ENCODE data around the gene C19orf25.
A peak's percentile ranks its signal among the peaks of the same experiment; 100 is the strongest.

C19orf25 gene

DNA sequence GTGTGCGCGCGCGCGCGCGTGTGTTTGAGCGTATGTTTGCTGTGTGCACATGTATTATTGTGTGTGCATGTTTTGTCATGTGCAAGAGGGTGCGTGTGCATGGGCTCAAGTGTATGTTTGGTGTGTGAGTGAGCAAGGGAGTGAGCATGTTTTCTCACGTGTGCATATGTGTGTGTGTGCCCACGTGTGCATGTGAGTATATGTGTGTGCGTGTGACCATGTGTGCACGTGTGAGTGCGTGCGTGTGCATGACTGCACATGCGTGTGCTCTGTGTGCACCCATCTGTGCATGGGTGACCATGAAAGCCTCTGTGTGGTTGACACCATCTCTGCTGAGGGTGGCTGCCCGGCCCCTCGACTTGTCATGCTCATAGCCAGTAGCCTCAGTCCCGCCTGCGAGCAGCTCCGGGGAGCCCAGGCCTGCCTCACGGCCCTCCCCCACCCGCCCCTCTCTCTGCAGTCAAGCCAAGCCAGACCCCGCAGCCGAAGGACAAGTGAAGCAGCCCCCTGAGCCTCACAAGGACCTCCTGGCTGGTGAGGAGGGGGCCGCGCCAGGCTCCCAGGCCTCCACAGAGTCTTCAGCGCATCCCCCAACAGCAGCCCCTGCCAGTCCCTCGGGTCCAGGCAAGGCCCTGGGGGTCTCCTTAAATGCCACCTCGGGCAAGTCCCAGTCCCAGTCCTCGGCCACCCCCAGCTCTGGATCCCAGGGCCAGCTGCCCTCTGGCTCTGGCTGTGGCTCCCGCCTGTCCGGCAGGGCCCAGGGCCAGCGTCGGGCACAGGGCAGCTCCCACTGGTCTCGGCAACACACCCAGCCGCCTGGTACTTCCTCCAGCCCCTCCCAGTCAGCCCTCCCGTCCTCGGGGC lies 17.9 kb upstream of the C19orf25 start:
- DNase-seq (ENCODE audit: low read depth) = no peak

DNA sequence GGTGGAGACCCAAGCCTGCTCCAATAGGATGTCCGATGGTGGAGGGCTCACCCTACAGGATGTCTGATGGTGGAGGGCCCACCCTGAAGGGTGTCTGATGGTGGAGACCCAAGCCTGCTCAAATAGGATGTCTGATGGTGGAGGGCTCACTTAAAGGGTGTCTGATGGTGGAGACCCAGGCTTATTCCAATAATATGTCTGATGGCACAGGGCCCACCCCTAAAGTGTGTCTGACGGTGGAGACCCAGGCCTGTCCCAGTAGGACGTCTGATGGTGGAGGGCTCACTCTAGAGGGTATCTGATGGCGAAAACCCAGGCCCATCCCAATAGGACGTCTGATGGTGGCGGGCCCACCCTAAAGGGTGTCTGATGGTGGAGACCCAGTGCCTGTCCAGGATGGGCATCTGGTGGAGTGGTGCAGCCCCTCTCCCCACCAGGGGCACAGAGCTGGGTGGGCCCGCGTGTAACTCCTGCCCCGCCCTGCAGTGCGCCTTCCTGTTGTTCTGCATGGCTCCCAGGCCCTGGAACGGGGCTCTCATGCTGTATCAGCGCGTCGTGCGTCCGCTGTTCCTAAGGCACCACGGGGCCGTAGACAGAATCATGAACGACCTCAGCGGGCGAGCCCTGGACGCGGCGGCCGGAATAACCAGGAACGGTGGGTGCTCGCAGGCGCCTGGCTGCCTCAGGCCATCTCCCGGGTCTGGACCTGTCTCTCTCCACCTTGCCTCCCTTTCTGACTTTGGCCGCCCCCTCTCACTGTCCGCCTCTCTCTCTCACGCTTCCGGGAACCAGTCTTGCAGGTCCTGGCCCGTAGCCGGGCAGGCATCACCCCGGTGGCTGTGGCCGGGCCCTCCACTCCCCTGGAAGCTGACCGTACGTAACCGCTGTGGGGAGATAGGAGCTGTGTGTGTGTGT lies 17.0 kb upstream of the C19orf25 start:
- DNase-seq (ENCODE audit: low read depth) = no peak

DNA sequence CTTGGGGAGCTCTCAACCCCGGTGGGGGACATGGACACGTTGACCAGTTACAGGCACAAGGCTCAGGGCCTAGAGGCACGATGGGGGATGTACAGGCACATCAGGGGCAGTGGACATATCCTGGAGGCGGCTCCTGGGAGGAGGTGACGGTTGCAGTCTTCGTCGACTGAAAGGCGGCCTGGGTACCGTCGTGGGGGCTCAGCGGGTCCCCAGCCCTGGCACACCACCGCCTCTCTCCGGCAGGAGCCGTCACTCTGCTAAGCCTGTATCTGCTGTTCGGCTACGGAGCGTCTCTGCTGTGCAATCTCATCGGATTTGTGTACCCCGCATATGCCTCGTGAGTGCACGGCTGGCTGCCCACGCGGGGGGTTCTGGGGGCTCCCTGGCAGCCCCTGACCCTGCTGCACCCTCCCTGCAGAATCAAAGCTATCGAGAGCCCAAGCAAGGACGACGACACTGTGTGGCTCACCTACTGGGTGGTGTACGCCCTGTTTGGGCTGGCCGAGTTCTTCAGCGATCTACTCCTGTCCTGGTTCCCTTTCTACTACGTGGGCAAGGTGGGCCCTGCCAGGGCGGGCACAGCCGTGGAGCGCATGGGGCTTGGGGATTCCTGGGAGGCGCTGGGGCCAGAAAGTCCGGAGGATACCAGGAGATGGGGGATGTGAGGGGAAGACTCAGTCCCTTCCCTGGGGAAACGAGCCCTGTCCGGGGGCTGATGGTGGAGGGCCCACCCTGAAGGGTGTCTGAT lies 16.2 kb upstream of the C19orf25 start:
- DNase-seq (ENCODE audit: low read depth) = no peak

DNA sequence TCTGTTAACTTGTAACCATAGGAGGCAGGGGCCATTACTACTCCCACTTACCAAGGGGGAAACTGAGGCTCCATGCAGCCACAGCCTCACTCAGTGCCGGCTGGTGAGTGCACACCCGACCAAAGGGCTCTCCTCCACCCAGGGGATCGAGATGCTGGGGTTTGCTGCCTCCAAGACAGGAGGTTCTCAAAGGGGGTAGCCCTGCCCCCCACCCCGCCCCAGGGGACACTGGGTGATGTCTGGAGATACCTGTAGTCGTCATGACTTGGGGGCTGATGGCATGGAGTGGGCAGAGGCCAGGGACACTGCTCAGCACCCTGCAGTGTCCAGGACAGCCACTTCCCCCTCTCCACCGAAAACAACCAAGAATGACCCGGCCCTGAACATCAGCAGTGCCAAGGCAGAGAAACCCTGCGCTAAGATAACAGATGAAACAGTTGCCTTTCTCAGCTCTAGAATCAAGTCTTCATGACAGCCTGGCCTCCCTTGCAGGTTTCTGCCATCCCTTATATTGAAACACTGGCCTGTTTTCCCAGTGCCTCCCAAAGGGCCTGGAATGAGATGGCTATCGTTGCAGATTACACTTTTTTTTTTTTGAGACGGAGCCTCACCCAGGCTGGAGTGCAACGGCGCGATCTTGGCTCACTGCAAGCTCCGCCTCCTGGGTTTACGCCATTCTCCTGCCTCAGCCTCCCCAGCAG lies 15.2 kb upstream of the C19orf25 start:
- no peak for DNase-seq (ENCODE audit: low read depth)

DNA sequence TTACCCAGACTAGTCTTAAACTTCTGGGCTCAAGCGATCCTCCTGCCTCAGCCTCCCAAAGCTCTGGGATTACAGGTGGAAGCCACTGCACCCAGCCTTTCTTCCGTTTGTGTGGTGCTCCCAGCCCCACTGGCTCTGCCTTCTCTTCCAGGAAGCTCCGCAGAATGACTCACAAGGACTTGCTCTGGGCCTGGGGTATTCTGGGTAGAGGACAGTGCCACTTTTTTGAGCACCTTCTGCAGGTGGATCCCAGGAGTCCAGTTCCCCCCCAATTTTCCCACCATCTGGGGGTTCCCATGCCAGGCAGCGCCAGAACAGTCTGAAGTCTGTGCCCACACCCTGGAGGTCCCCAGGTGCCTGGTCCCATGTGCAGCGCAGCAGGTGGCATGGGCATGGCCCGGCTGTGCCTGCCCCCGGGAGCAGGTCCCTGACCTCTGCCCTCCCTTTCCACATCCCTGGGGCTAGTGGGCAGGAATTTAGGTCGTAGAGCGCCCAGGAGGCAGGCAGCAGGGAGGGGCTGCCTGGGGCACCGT lies 13.5 kb upstream of the C19orf25 start:
- DNase-seq (ENCODE audit: low read depth) = no peak

DNA sequence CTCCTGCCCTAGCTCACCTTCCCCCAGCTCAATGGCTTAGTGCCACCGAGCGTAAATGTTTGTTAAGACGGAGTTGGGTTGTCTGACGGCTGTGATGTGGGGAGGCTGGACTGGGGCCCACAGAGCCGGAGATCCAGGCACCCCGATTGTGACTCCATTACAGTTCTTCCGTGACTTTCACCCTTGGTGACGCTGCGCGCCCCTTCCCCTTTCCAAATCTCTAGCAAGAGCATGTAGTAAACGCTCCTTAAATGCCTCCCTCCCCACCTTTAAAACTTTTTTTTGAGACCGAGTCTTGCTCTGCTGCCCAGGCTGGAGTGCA lies 12.8 kb upstream of the C19orf25 start:
- no peak for DNase-seq (ENCODE audit: low read depth)

DNA sequence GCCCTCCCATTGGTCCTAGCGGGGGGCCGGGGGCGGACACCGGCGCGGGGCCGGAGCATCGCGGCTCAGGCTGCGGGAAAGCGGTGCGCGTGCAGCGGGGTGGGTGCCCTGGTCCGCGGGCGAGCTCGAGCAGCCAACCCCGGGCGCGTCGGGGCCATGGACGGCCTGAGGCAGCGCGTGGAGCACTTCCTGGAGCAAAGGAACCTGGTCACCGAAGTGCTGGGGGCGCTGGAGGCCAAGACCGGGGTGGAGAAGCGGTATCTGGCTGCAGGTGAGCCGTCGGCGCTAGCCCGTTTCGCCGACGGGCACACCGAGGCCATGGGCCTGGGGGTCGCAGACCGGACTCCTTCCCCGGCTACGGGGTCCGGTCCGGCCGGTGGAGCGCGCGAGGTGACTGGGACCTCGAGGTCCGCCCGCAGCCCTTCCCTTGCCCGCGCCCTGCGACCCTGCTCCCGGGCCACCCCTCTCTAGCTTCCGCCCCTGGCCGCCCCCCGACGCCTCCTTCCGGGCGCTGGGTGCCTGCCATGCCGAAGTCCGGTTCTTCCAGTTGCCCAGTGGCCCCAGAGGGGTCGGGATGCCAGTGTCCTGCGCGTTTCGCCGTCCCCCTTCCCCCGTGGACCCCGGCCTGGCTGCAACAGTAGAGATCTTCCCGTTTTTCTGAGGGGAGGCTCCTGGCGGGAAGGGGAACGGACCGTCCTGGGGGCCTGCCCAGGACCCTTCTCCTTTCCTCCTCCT lies 12.3 kb upstream of the C19orf25 start, which contains the start of gene REEP6:
TSS of gene REEP6 (plus strand) at position 68 of the 735 bp plus-strand sequence. CDS start at position 157, 89 bp downstream.
- no peak for DNase-seq (ENCODE audit: low read depth)

DNA sequence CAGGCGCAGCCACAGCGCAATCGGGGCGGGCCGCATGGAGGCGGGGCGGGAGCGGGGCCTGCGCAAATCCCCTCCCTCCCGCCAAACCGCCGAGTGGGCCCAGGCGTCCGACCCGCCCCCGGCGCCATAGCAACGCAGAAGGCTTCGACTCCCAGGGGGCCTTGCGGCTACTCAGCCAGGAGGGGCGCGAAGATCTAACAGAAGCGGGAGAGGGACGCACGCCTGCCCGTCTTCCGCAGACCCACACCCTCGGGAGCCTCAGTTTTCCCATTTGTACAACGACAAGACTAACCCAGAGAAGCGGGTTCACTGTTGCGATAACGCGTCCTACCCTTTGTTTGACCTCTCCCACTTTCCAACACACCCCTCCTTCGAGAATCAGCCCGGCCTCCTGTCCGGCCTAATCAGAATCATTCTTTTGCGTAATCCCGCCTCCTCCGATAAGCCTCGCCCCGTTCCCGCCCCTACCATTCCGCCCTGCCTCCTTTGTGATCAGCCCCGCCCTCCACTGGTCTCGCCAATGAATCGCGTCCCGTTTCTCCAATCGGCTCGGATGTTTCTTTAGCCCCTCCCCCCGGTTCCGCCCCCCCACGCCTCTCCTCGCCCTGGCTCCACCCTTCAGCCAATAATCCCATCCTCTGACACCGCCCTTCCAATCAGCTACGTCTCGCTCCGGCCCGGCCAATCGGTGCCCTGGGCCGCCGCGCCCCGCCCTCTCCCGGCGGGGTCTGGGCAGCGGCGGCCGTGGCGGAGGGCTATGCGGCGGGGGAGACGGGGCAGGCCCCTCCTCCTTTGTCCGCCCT lies 11.5 kb upstream of the C19orf25 start, which contains the start of gene PCSK4:
TSS of gene PCSK4 (minus strand) at position 40 of the 803 bp plus-strand sequence. CDS start at position 36, 4 bp downstream.
- peak; percentile 95 for DNase-seq (ENCODE audit: low read depth)

DNA sequence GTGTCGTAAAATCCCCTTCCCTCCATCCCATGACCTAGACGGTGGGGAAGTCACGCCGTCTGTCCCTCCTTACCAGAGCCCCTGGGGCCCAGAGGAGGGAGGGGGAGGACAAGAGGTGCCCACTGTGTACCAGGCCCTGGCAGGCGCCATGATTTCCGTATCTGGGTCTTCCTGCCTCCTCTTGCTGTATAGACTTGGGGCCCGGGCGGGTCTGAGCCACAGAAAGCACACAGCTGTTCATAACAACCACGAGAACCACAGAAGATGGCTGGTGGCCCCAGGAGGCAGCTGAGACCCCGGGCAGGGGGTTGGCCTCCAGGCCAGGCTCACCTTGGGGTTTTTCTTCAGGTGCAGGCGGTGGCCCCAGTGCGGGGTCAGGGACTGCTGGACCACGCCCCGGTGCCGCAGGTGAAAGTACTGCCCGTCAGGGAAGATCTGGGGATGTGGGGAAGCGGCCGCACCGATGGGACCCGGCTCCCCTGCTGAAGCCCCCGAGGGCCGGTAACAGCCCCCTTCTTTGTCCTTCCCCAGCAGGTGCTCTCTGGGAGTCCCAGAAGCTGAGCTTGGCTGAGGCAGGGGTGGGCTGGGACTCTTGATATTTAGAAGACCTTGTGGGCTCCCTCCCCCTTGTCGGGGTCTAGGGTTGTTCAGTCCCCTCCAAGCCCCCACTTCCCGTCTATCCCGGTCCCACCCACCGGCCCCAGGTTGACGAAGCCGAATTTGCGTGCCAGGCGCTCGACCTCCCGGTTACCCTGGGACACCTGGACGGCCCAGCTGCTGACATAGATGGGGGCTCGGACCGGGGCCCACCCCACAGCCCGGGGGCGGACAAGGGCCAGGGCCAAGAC lies 10.7 kb upstream of the C19orf25 start:
- DNase-seq (ENCODE audit: low read depth) = no peak

DNA sequence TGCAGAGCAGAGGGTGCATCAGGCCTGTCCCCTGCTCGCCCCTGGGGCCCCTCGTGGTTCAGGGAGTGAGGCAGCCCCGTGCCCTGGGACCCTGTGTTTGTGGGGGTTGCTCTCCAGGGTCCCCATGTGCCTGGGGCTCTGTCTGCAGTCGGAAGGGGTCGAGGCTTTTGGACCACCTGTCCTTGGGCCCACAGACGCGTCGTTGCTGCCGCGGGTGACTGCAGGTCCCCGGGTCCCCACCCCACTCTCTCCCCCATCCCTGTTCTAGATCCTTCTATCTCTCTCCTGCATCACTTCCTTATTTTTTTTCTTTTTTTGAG lies 9.2 kb upstream of the C19orf25 start:
- no peak for DNase-seq (ENCODE audit: low read depth)

DNA sequence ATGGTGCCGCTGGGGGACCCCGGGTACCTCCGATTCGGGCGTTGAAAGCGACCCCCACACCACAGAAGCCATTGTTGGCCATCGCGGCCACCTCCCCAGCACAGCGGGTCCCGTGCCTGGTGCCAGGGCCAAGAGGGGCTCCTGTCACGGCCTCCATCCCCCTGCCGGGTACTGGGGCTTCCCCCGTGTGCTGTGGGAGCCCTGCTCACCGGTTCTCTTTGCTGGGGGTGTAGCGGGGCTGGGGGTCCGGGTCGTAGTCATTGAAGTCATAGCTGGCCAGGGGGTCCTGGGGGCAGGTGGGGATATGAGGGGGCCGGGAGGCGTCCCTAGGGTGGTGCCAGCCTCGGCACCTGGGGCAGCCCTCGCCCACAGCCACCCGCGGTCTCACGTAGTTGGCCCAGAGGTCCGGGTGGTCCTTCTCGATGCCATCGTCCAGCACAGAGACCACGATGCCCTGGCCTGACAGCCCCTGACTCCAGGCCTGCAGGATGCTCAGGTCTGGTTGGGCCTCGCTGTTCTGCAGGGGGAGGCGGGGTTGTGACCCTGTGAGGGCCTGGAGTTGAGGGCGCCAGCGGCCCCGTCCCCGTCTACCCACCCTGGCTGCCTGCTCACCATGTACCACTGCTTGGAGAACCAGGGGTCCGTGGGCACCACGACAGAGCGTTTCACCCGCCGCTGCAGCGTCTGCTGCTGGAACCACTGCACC lies 8.7 kb upstream of the C19orf25 start:
- DNase-seq (ENCODE audit: low read depth) = no peak

DNA sequence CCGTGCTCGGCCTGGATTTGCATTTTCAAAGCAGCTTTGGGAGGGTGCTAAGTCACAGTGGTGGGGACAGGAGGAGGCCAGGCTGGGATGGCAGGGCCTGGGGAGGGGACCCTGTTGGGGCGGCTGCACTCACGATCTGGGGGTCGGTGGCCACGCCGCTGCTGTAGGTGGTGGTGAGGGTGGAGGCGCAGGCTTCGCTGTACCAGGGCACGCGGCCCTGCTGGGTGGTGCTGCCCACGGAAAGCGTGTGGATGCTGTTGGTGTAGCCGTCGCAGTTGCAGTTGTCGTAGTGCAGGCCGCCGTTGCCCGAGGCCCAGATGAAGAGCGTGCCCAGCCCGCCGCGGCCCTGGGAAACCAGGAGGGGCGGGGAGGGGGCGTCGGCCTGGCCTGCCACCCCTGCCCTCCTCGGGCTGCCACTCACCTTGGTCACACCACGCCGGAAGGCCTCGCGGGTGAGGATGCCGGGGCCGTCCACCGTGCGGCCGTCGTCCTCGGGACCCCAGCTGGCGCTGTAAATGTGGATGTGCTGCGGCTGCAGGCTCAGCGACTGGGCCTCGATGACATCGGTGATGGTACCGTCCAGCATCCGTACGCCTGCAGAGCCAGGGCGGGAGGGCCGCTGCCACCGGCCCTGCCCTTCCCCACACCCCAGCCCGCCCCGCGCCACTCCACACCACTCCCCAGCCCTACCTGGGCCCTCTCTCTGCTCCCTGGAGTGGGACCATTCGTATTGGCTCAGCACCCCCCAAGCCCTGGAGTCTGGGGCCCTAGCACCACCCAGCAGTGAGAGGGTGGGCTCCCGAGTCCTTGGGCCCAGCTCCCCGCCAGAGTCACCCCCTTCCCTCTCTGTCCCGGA lies 7.9 kb upstream of the C19orf25 start:
- DNase-seq (ENCODE audit: low read depth) = no peak

DNA sequence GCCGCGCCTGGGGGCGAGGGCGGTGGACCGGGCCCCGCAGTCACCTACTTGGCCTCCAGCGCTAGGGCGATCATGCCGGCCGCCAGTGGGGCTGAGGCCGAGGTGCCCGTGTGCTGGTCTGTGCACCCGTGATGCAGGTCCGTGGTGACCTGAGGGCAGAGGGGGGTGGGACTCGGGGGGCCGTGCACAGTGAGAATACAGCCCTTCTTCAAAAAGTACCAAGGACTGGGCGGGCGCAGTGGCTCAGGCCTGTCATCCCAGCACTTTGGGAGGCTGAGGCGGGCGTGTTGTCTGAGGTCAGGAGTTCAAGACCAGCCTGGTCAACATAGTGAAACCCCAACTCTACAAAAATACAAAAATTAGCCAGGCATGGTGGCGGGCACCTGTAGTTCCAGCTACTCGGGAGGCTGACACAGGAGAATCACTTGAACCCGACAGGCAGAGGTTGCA lies 5.0 kb upstream of the C19orf25 start:
- DNase-seq (ENCODE audit: low read depth) = no peak

DNA sequence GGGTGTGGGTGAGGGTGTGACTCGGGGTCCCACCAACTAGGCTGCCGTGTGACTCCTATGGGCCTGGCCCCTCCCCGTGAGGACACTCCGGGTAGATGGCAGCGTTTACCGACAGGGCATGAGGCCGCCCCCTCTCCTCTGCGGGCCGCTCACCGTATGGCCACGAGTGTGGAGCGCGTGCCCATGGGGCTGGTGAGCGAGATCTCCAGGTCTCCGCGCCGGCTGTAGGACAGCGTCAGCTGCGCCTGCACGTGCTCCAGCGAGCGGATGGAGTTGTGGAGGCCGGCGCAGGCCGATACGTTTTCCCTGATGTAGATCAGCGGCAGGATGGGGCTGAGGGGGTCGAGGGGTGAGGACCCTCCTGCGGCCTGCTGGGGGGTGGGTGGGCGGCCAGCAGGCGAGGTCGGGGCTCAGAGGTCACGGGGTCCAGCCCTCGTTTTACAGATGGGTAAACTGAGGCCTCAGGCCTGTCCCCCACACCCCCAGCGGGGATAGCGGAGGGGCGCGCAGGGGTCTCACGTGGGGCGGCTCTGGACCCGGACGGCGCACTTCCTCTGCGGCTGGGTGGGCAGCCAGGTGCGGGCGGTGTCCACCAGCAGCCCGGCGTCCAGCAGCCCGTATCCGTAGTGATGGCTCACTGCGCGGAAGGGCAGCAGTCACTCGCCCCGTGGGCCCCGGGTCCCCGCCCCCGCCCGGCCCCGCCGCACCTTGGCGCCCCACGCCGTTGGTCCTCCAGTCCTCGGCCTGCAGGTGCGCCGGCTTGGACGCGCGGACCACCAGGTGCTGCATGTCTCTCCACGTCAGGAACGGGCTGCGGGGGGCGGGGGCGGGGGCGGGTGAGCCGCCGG lies 4.3 kb upstream of the C19orf25 start:
- DNase-seq (ENCODE audit: low read depth) = no peak

DNA sequence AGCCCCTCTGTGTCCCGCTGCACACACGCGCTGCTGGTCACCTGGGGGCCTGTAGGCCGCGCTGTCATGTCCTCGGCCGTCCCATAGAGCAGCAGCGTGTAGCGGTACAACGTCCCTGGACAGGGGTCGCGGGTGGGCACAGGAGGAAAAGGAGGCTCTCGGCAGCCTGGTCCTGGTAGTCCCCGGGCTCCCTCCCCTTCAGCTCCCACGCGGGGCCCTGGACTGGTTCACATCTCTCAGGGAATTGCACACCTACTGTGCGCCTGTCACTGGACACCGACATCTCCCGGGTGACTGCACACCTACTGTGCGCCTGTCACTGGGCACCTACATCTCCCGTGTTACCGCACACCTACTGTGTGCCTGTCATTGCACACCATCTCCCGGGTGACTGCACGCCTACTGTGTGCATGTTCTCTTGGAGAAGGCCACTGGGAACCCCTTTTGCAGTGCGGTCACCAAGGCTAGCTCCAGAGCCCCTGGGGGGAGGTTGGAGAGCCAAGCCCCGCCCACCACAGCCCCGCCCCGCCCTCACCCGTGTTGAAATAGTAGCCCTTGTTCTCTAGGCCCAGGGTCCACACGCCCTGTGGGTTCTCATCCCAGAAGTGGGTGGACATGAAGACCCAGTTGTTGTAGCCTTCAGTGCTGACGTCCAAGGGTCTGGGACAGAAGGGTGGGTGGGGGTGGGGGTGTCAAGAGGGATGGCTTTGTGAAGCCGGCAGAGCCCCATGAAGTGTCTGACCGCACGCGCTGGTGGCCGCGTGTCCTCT lies 3.5 kb upstream of the C19orf25 start:
- DNase-seq (ENCODE audit: low read depth) = no peak

Measured in non-pigmented ciliary epithelial cell (primary cell).